BJ (cell line): ENCODE measurements around the gene C10orf105. TPM values are rescaled to one million over a fixed set of nuclear protein-coding genes. Genes with fewer than 3 reads are reported as not detected.
A peak's percentile ranks its signal among the peaks of the same experiment; 100 is the strongest.

Experiments
- CTCF ChIA-PET: fragments of 350-600 bp; formaldehyde crosslinking; extraction: SDS; loops from one replicate; lab custom pipeline; 2021; ENCODE audit warnings: antibody characterized with exemption, inconsistent platforms; lab: Yijun Ruan, JAX
- POLR2A ChIA-PET: fragments of 300-600 bp; sonication (Branson Sonifier 250); formaldehyde crosslinking; extraction: SDS; loops from one replicate; lab custom pipeline; 2021; ENCODE audit warnings: antibody characterized with exemption; lab: Charles Lee
- DNase-seq: peaks from one replicate; pipeline ENCODE4 v3.0.0-alpha.2; 2011; ENCODE audit warnings: low read depth
- H3K27me3 ChIP-seq: 2 replicates; pipeline ENCODE4 v1.6.0; 2011; ENCODE audit warnings: low read length; ENCODE audit not compliant: control insufficient read depth, insufficient read depth
- H3K36me3 ChIP-seq: 2 replicates; pipeline ENCODE4 v1.5.1; 2011; ENCODE audit warnings: low read length; ENCODE audit not compliant: control insufficient read depth, insufficient read depth
- H3K4me3 ChIP-seq: 2 replicates; pipeline ENCODE4 v1.5.1; 2011; ENCODE audit warnings: low read depth, mild to moderate bottlenecking, control low read depth, low read length
- CTCF ChIP-seq: IDR thresholded peaks from 2 replicates; pipeline ENCODE4 v1.5.1; 2011; ENCODE audit warnings: low read depth, mild to moderate bottlenecking, control low read depth, inconsistent platforms, low read length, moderate library complexity; ENCODE audit not compliant: insufficient read depth
- polyA plus RNA-seq: library from polyadenylated mRNA; depleted of rRNA; stranded (reverse); fragments of >200 nt; gene quantifications from 2 replicates; pipeline ENCODE4 v1.2.3, GENCODE V29; 2011

C10orf105 gene
- polyA plus RNA-seq, 1 experiment: 1.1 TPM

- POLR2A ChIA-PET: no interaction called here
- Histone ChIP-seq H3K27me3 (no peaks in the 10 kb centered on the region), H3K36me3 (no peaks in the 10 kb centered on the region), H3K4me3 (no peak overlapping the region)
- TF ChIP-seq CTCF: peak; percentile 64
- peak; percentile 73 for DNase-seq
- CTCF ChIA-PET: interaction anchor here (0.6 to 3.6 kb wide), 10 partner anchors 11 to 183 kb away, joined by 3 to 21 read pairs (median 3); partner anchors contain the start of gene VSIR
Observed at GRCh38 chr10:71713135-71714030, 6.2 kb downstream of the C10orf105 start.

GRCh38 chr10:71712572-71713134, 6.9 kb downstream of the C10orf105 start:
- H3K27me3 ChIP-seq: no peaks in the 10 kb centered on the region
- no peak for TF ChIP-seq CTCF
- no peak for DNase-seq
- POLR2A ChIA-PET: no interaction called here
- no peak overlapping the region for H3K4me3 ChIP-seq
- no peaks in the 10 kb centered on the region for H3K36me3 ChIP-seq
- CTCF ChIA-PET: interaction anchor here (0.6 to 3.6 kb wide), 9 partner anchors 11 to 184 kb away, joined by 3 to 21 read pairs (median 3); partner anchors contain the start of gene VSIR

GRCh38 chr10:71712170-71712569, 7.4 kb downstream of the C10orf105 start:
- ChIA-PET POLR2A (no interaction called here), CTCF (interaction anchor here (0.9 to 3.6 kb wide), 7 partner anchors 11 to 100 kb away, joined by 3 to 21 read pairs (median 5); partner anchors contain the start of gene VSIR)
- H3K36me3 ChIP-seq: no peaks in the 10 kb centered on the region
- no peaks in the 10 kb centered on the region for H3K27me3 ChIP-seq
- no peak for DNase-seq
- no peak for TF ChIP-seq CTCF
- no peak overlapping the region for H3K4me3 ChIP-seq

- Histone ChIP-seq H3K36me3 (no peaks in the 10 kb centered on the region), H3K27me3 (no peaks in the 10 kb centered on the region), H3K4me3 (no peak overlapping the region)
- DNase-seq: no peak
- ChIA-PET CTCF (interaction anchor here (1.0 to 2.0 kb wide), 4 partner anchors 10 to 101 kb away, joined by 4 to 6 read pairs (median 4); partner anchors contain the start of gene VSIR), POLR2A (no interaction called here)
- TF ChIP-seq CTCF: no peak
Observed at GRCh38 chr10:71711052-71711623, 8.4 kb downstream of the C10orf105 start.

- Histone ChIP-seq H3K36me3 (no peaks in the 10 kb centered on the region), H3K27me3 (no peaks in the 10 kb centered on the region), H3K4me3 (no peak overlapping the region)
- no peak for DNase-seq
- ChIA-PET POLR2A (no interaction called here), CTCF (interaction anchor here (2.0 kb wide), 1 partner anchor 101 kb away, joined by 5 read pairs; no protein-coding TSS in a partner anchor)
- no peak for TF ChIP-seq CTCF
Observed at GRCh38 chr10:71710519-71710918, 9.1 kb downstream of the C10orf105 start.
